Caco-2 (cell line): ENCODE measurements around the gene ZSCAN5A. TPM values are rescaled to one million over a fixed set of nuclear protein-coding genes. Genes with fewer than 3 reads are reported as not detected.

Experiments used
- BruUV-seq: library from RNA; stranded (reverse); fragments of 400-500 nt; replicated peaks from 2 replicates; lab custom pipeline; 2021; lab: Mats Ljungman, UMichigan
- CTCF ChIA-PET: fragments of 300-600 bp; sonication (Branson Sonifier 250); formaldehyde crosslinking; loops from one replicate; lab custom pipeline; 2022; ENCODE audit warnings: antibody characterized with exemption; lab: Charles Lee
- POLR2A ChIA-PET: fragments of 300-600 bp; sonication (Branson Sonifier 250); formaldehyde crosslinking; loops from one replicate; lab custom pipeline; 2022; ENCODE audit warnings: antibody characterized with exemption; lab: Charles Lee
- DNase-seq, 2 experiments: peaks; one replicate each; pipeline versions ENCODE4 v3.0.0 to v3.0.0-alpha.2; 2020 to 2022
- H3K27me3 ChIP-seq: replicated peaks from 2 replicates; pipeline ENCODE4 v1.6.0; 2011; ENCODE audit warnings: low read length; ENCODE audit not compliant: control insufficient read depth, insufficient read depth
- H3K36me3 ChIP-seq: 2 replicates; pipeline ENCODE4 v1.5.1; 2011; ENCODE audit warnings: low read length; ENCODE audit not compliant: control insufficient read depth, insufficient read depth
- H3K4me1 ChIP-seq: fragments of 250-450 bp; sonication (Bioruptor Pico); 2 replicates; pipeline ENCODE4 v1.5.1; 2020; ENCODE audit warnings: mild to moderate bottlenecking
- H3K4me3 ChIP-seq: 2 replicates; pipeline ENCODE4 v1.5.1; 2011; ENCODE audit warnings: low read depth, mild to moderate bottlenecking, control low read depth, low read length
- H3K9me3 ChIP-seq: fragments of 250-450 bp; sonication (Bioruptor Pico); 2 replicates; pipeline ENCODE4 v1.5.1; 2020; ENCODE audit warnings: mild to moderate bottlenecking, moderate library complexity
- H3K27ac Mint-ChIP-seq: one replicate; pipeline ENCODE4 v1.8.0; 2022; ENCODE audit warnings: mixed read lengths; ENCODE audit not compliant: unreplicated experiment
- H3K27me3 Mint-ChIP-seq: one replicate; pipeline ENCODE4 v1.8.0; 2022; ENCODE audit warnings: mixed read lengths; ENCODE audit not compliant: insufficient read depth, unreplicated experiment
- H3K36me3 Mint-ChIP-seq: one replicate; pipeline ENCODE4 v1.8.0; 2022; ENCODE audit warnings: mild to moderate bottlenecking, mixed read lengths; ENCODE audit not compliant: insufficient read depth, unreplicated experiment
- H3K4me1 Mint-ChIP-seq: one replicate; pipeline ENCODE4 v1.8.0; 2022; ENCODE audit warnings: low read depth, mixed read lengths; ENCODE audit not compliant: unreplicated experiment
- H3K4me3 Mint-ChIP-seq: one replicate; pipeline ENCODE4 v1.8.0; 2022; ENCODE audit warnings: mild to moderate bottlenecking, moderate library complexity, mixed read lengths; ENCODE audit not compliant: unreplicated experiment
- H3K9me3 Mint-ChIP-seq: one replicate; pipeline ENCODE4 v1.8.0; 2022; ENCODE audit warnings: mixed read lengths; ENCODE audit not compliant: unreplicated experiment
- CTCF ChIP-seq, 2 experiments: fragments of 200-600 bp in 1 of 2; IDR thresholded peaks; 1 replicate in 1 of 2; 2 replicates in 1 of 2; pipeline versions ENCODE4 v1.5.1 to v1.8.0; 2011 to 2022; ENCODE audit warnings: antibody characterized with exemption in 1 of 2, control low read depth in 1 of 2, inconsistent platforms in 1 of 2, low read depth in 1 of 2, low read length in 1 of 2, mild to moderate bottlenecking in 1 of 2, moderate library complexity in 1 of 2; ENCODE audit not compliant: insufficient read depth in 1 of 2, severe bottlenecking in 1 of 2, unreplicated experiment in 1 of 2
- intact Hi-C: fragments of 100-400 bp; cut with micrococcal nuclease; formaldehyde crosslinking; loops from one replicate; pipeline ENCODE4 v1.10.0; 2022; ENCODE audit not compliant: unreplicated experiment
- total RNA-seq: library from RNA; stranded (reverse); gene quantifications from 2 replicates; pipeline ENCODE4 v1.2.3, GENCODE V29; 2022

Gene ZSCAN5A
- total RNA-seq, 1 experiment from 2014 or later: 11.3 TPM

- no peaks in the 10 kb centered on the region for H3K4me1 Mint-ChIP-seq
- DNase-seq: peak; percentile 58 to 70
- peaks cover 11% of the 10 kb centered on the region for H3K9me3 Mint-ChIP-seq
- BruUV-seq: no TSS peak
- H3K36me3 Mint-ChIP-seq: no peaks in the 10 kb centered on the region
- no peak overlapping the region for H3K4me3 Mint-ChIP-seq
- Histone ChIP-seq H3K4me3 (no peak overlapping the region), H3K9me3 (no peaks in the 10 kb centered on the region), H3K27me3 (no peaks in the 10 kb centered on the region), H3K36me3 (no peaks in the 10 kb centered on the region), H3K4me1 (no peaks in the 10 kb centered on the region)
- H3K27ac Mint-ChIP-seq: no peak overlapping the region
- ChIA-PET CTCF (interaction anchor here (0.5 to 1.7 kb wide), 29 partner anchors 15 to 1850 kb away, joined by 3 to 227 read pairs (median 4); partner anchors contain the start of genes ZNF787 and ZSCAN5A), POLR2A (interaction anchor here (0.6 to 1.0 kb wide), 3 partner anchors 19 to 193 kb away, joined by 4 to 13 read pairs (median 5); partner anchors contain the start of gene ZNF444)
- intact Hi-C loops: loop anchor here (1.0 kb wide), 3 partner anchors 80 to 267 kb away; no protein-coding TSS in a partner anchor
- no peaks in the 10 kb centered on the region for H3K27me3 Mint-ChIP-seq
- TF ChIP-seq CTCF (IDR thresholded peaks at IDR 0.05; ENCODE audit: insufficient read depth in 1 of 2, low read depth in 1 of 2, low read length in 1 of 2, severe bottlenecking in 1 of 2, unreplicated experiment in 1 of 2): peak; percentile 83 to 89
Observed at GRCh38 chr19:56333506-56333905, 18.9 kb upstream of the ZSCAN5A start.

DNA sequence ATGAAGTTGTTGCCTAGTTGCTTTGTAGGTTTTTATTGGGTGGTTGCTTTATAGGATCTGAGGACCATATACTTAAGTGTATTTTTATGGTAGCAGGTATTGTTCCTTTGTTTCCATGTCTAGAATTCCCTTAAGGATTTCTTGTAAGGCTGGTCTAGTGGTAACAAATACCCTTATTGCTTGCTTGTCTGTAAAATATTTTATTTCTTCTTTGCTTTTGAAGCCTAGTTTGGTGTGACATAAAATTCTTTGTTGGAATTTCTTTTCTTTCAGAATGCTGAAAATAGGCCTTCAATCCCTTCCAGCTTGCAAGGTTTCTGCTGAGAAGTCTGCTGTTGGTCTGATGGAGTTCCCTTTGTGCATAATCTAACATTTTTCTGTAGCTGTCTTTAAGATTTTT, 18.1 kb upstream of the ZSCAN5A start:
- no TSS peak for BruUV-seq
- Histone ChIP-seq H3K27me3 (no peaks in the 10 kb centered on the region), H3K9me3 (no peaks in the 10 kb centered on the region), H3K4me1 (no peaks in the 10 kb centered on the region), H3K4me3 (no peak overlapping the region), H3K36me3 (no peaks in the 10 kb centered on the region)
- intact Hi-C loops: loop anchor here (1.0 kb wide), 3 partner anchors 79 to 266 kb away; no protein-coding TSS in a partner anchor
- CTCF ChIA-PET: interaction anchor here (0.5 to 1.7 kb wide), 13 partner anchors 18 to 1851 kb away, joined by 3 to 227 read pairs (median 5); partner anchors contain the start of gene ZSCAN5A
- Mint-ChIP-seq H3K36me3 (no peaks in the 10 kb centered on the region), H3K9me3 (peaks cover 11% of the 10 kb centered on the region), H3K4me3 (no peak overlapping the region), H3K27me3 (no peaks in the 10 kb centered on the region), H3K4me1 (no peaks in the 10 kb centered on the region), H3K27ac (no peak overlapping the region)
- no peak for DNase-seq
- TF ChIP-seq CTCF (IDR thresholded peaks at IDR 0.05; ENCODE audit: insufficient read depth in 1 of 2, low read depth in 1 of 2, low read length in 1 of 2, severe bottlenecking in 1 of 2, unreplicated experiment in 1 of 2): no peak
- POLR2A ChIA-PET: interaction anchor here (0.9 kb wide), 1 partner anchor 18 kb away, joined by 4 read pairs; no protein-coding TSS in a partner anchor

DNA sequence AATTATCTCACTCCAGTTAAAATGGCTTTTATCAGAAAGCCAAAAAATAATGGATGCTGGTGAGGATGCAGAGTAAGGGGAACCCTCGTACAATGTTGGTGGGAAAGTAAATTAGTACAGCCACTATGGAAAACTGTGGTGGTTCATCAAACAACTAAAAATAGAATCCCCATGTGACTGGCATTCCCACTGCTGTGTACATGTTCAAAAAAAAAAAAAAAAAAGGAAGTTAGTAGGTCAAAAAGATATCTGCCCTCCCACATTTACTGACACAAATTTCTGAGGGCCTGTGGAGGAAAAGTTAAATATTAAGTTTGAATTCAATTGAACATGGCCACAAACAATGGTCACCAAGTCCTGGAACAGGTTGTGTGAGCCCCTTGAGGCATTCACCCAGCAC, 9.8 kb upstream of the ZSCAN5A start:
- Histone ChIP-seq H3K4me1 (no peaks in the 10 kb centered on the region), H3K4me3 (no peak overlapping the region), H3K27me3 (no peaks in the 10 kb centered on the region), H3K9me3 (no peaks in the 10 kb centered on the region), H3K36me3 (no peaks in the 10 kb centered on the region)
- ChIA-PET POLR2A (no interaction called here), CTCF (no interaction called here)
- intact Hi-C loops: no loop called here
- no peak for DNase-seq
- TF ChIP-seq CTCF (IDR thresholded peaks at IDR 0.05; ENCODE audit: insufficient read depth in 1 of 2, low read depth in 1 of 2, low read length in 1 of 2, severe bottlenecking in 1 of 2, unreplicated experiment in 1 of 2): no peak
- Mint-ChIP-seq H3K4me1 (no peaks in the 10 kb centered on the region), H3K27me3 (peaks cover 8% of the 10 kb centered on the region), H3K36me3 (no peaks in the 10 kb centered on the region), H3K9me3 (peaks cover 9% of the 10 kb centered on the region), H3K4me3 (no peak overlapping the region), H3K27ac (no peak overlapping the region)
- no TSS peak for BruUV-seq
